Neural cell (in vitro differentiated cells): ENCODE results near the gene GATA1. TPM values are rescaled to one million over a fixed set of nuclear protein-coding genes. Genes with fewer than 3 reads are reported as not detected.
A peak's percentile ranks its signal among the peaks of the same experiment; 100 is the strongest.

Experiments
- H2AFZ ChIP-seq: fragments of 200-600, 300-800 bp; sonication (generic), shearing (Covaris generic); 2 replicates; pipeline ENCODE4 v1.6.0; 2014; ENCODE audit warnings: low read depth, mild to moderate bottlenecking, antibody characterized with exemption, low read length, moderate library complexity
- H3F3A ChIP-seq: fragments of 200-600 bp; shearing (Covaris generic); 2 replicates; pipeline ENCODE4 v1.6.1; 2016; ENCODE audit warnings: mild to moderate bottlenecking, moderate library complexity, mixed read lengths, antibody characterized with exemption, low read length; ENCODE audit not compliant: insufficient read depth, poor library complexity, severe bottlenecking
- H3K27ac ChIP-seq: fragments of 200-600, 300-800 bp; sonication (generic), shearing (Covaris generic); 2 replicates; pipeline ENCODE4 v1.5.1; 2014; ENCODE audit warnings: mild to moderate bottlenecking, low read length, moderate library complexity
- H3K27me3 ChIP-seq: fragments of 300-800, 200-600 bp; sonication (generic), shearing (Covaris generic); 2 replicates; pipeline ENCODE4 v1.6.0; 2014; ENCODE audit warnings: mild to moderate bottlenecking, low read depth, low read length, moderate library complexity; ENCODE audit not compliant: insufficient read depth
- H3K36me3 ChIP-seq: fragments of 300-800, 200-600 bp; sonication (generic), shearing (Covaris generic); 2 replicates; pipeline ENCODE4 v1.5.1; 2014; ENCODE audit warnings: mild to moderate bottlenecking, antibody characterized with exemption, low read length, moderate library complexity; ENCODE audit not compliant: insufficient read depth
- H3K4me2 ChIP-seq: fragments of 300-800, 200-600 bp; sonication (generic), shearing (Covaris generic); 2 replicates; pipeline ENCODE4 v1.6.0; 2014; ENCODE audit warnings: mild to moderate bottlenecking, low read length
- H3K4me3 ChIP-seq: fragments of 300-800, 200-600 bp; sonication (generic), shearing (Covaris generic); 2 replicates; pipeline ENCODE4 v1.5.1; 2014; ENCODE audit warnings: mild to moderate bottlenecking, low read length, moderate library complexity
- H3K79me2 ChIP-seq: fragments of 200-600 bp; shearing (Covaris generic); replicated peaks from 2 replicates; pipeline ENCODE4 v1.6.0; 2014; ENCODE audit warnings: mild to moderate bottlenecking, low read length, moderate library complexity; ENCODE audit not compliant: insufficient read depth
- H3K9ac ChIP-seq: fragments of 300-800, 200-600 bp; sonication (generic), shearing (Covaris generic); 2 replicates; pipeline ENCODE4 v1.6.1; 2016; ENCODE audit warnings: mild to moderate bottlenecking, low read length, mixed read lengths
- H3K9me2 ChIP-seq: fragments of 200-600 bp; shearing (Covaris generic); 2 replicates; pipeline ENCODE4 v1.6.1; 2016; ENCODE audit warnings: mild to moderate bottlenecking, low read length, mixed read lengths; ENCODE audit not compliant: insufficient read depth
- H3K9me3 ChIP-seq: fragments of 200-600, 300-800 bp; sonication (generic), shearing (Covaris generic); 2 replicates; pipeline ENCODE4 v1.6.1; 2016; ENCODE audit warnings: mild to moderate bottlenecking, mixed run types, low read length, moderate library complexity, mixed read lengths
- H4K20me1 ChIP-seq: fragments of 200-600 bp; shearing (Covaris generic); 2 replicates; pipeline ENCODE4 v1.6.1; 2016; ENCODE audit warnings: mild to moderate bottlenecking, mixed run types; ENCODE audit not compliant: insufficient read depth
- EP300 ChIP-seq: fragments of 450-650 bp; conservative IDR thresholded peaks from 2 replicates; pipeline ENCODE4 v1.6.1; 2014; ENCODE audit warnings: antibody characterized with exemption, mild to moderate bottlenecking, moderate library complexity; ENCODE audit not compliant: poor library complexity, severe bottlenecking
- EZH2 ChIP-seq: fragments of 200-600, 300-800 bp; shearing (Covaris generic), sonication (generic); IDR thresholded peaks from 2 replicates; pipeline ENCODE4 v1.6.1; 2014; ENCODE audit warnings: antibody characterized with exemption, low read length, borderline replicate concordance, mild to moderate bottlenecking; ENCODE audit not compliant: insufficient read depth, poor library complexity, severe bottlenecking
- MXI1 ChIP-seq: fragments of 450-650 bp; conservative IDR thresholded peaks from 2 replicates; pipeline ENCODE4 v1.6.1; 2014; ENCODE audit warnings: antibody characterized with exemption, mild to moderate bottlenecking; ENCODE audit not compliant: poor library complexity, severe bottlenecking
- POLR2AphosphoS5 ChIP-seq: IDR thresholded peaks from 2 replicates; pipeline ENCODE4 v1.6.1; 2012
- RAD21 ChIP-seq: fragments of 450-650 bp; conservative IDR thresholded peaks from 2 replicates; pipeline ENCODE4 v1.6.1; 2014; ENCODE audit warnings: antibody characterized with exemption, mild to moderate bottlenecking, moderate library complexity
- SMC3 ChIP-seq: fragments of 450-650 bp; conservative IDR thresholded peaks from 2 replicates; pipeline ENCODE4 v1.6.1; 2014; ENCODE audit warnings: antibody characterized with exemption, mild to moderate bottlenecking, moderate library complexity; ENCODE audit not compliant: poor library complexity
- TAF1 ChIP-seq: IDR thresholded peaks from 2 replicates; pipeline ENCODE4 v1.6.1; 2012; ENCODE audit warnings: low read depth
- polyA plus RNA-seq: library from polyadenylated mRNA; depleted of rRNA; stranded (reverse); fragments of >200 nt; gene quantifications from 2 replicates; pipeline ENCODE4 v1.2.3, GENCODE V29; 2014
- TF ChIP-seq, protein P1 (sequence below): IDR thresholded peaks from 2 replicates; pipeline ENCODE4 v1.6.1; 2012; ENCODE audit warnings: borderline replicate concordance
- TF ChIP-seq, protein P2 (sequence below): fragments of 450-650 bp; IDR thresholded peaks from 2 replicates; pipeline ENCODE4 v1.5.1; 2014; ENCODE audit warnings: antibody characterized with exemption, mild to moderate bottlenecking, moderate library complexity; ENCODE audit not compliant: poor library complexity, severe bottlenecking

The GATA1 gene
- polyA plus RNA-seq, 1 donor from 2014 or later = not detected

DNA sequence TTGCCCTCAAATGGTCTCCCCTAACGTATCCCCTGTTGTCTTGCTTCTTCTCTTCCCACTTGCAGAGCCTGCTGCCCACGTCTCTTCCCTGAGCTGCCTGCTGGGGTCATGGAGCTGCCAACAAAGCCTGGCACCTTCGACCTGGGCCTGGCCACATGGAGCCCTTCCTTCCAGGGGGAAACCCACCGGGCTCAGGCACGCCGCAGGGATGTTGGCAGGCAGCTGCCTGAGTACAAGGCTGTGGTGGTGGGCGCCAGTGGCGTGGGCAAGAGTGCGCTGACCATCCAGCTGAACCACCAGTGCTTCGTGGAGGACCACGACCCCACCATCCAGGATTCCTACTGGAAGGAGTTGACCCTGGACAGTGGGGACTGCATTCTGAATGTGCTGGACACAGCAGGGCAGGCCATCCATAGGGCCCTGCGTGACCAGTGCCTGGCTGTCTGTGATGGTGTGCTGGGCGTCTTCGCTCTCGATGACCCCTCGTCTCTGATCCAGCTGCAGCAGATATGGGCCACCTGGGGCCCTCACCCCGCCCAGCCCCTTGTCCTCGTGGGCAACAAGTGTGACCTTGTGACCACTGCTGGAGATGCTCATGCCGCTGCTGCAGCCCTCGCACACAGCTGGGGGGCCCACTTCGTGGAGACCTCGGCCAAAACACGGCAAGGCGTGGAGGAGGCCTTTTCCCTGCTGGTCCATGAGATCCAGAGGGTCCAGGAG is 42.8 kb downstream of the GATA1 start:
- Histone ChIP-seq H3K27ac (no peak overlapping the region), H3K9ac (no peak overlapping the region), H3K27me3 (peaks cover 12% of the 10 kb centered on the region), H2AFZ (no peak overlapping the region), H3K9me3 (no peaks in the 10 kb centered on the region), H3F3A (no peaks in the 10 kb centered on the region), H3K79me2 (peaks cover 20% of the 10 kb centered on the region), H4K20me1 (no peaks in the 10 kb centered on the region), H3K9me2 (no peaks in the 10 kb centered on the region), H3K4me2 (no peak overlapping the region), H3K4me3 (no peak overlapping the region), H3K36me3 (no peaks in the 10 kb centered on the region)
- TF ChIP-seq RAD21 (no peak), SMC3 (no peak), EZH2 (no peak), POLR2AphosphoS5 (no peak), MXI1 (no peak), TAF1 (no peak), EP300 (no peak)
- TF ChIP-seq, protein P1, sequence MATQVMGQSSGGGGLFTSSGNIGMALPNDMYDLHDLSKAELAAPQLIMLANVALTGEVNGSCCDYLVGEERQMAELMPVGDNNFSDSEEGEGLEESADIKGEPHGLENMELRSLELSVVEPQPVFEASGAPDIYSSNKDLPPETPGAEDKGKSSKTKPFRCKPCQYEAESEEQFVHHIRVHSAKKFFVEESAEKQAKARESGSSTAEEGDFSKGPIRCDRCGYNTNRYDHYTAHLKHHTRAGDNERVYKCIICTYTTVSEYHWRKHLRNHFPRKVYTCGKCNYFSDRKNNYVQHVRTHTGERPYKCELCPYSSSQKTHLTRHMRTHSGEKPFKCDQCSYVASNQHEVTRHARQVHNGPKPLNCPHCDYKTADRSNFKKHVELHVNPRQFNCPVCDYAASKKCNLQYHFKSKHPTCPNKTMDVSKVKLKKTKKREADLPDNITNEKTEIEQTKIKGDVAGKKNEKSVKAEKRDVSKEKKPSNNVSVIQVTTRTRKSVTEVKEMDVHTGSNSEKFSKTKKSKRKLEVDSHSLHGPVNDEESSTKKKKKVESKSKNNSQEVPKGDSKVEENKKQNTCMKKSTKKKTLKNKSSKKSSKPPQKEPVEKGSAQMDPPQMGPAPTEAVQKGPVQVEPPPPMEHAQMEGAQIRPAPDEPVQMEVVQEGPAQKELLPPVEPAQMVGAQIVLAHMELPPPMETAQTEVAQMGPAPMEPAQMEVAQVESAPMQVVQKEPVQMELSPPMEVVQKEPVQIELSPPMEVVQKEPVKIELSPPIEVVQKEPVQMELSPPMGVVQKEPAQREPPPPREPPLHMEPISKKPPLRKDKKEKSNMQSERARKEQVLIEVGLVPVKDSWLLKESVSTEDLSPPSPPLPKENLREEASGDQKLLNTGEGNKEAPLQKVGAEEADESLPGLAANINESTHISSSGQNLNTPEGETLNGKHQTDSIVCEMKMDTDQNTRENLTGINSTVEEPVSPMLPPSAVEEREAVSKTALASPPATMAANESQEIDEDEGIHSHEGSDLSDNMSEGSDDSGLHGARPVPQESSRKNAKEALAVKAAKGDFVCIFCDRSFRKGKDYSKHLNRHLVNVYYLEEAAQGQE = no peak
- TF ChIP-seq, protein P2, sequence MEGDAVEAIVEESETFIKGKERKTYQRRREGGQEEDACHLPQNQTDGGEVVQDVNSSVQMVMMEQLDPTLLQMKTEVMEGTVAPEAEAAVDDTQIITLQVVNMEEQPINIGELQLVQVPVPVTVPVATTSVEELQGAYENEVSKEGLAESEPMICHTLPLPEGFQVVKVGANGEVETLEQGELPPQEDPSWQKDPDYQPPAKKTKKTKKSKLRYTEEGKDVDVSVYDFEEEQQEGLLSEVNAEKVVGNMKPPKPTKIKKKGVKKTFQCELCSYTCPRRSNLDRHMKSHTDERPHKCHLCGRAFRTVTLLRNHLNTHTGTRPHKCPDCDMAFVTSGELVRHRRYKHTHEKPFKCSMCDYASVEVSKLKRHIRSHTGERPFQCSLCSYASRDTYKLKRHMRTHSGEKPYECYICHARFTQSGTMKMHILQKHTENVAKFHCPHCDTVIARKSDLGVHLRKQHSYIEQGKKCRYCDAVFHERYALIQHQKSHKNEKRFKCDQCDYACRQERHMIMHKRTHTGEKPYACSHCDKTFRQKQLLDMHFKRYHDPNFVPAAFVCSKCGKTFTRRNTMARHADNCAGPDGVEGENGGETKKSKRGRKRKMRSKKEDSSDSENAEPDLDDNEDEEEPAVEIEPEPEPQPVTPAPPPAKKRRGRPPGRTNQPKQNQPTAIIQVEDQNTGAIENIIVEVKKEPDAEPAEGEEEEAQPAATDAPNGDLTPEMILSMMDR = no peak

DNA sequence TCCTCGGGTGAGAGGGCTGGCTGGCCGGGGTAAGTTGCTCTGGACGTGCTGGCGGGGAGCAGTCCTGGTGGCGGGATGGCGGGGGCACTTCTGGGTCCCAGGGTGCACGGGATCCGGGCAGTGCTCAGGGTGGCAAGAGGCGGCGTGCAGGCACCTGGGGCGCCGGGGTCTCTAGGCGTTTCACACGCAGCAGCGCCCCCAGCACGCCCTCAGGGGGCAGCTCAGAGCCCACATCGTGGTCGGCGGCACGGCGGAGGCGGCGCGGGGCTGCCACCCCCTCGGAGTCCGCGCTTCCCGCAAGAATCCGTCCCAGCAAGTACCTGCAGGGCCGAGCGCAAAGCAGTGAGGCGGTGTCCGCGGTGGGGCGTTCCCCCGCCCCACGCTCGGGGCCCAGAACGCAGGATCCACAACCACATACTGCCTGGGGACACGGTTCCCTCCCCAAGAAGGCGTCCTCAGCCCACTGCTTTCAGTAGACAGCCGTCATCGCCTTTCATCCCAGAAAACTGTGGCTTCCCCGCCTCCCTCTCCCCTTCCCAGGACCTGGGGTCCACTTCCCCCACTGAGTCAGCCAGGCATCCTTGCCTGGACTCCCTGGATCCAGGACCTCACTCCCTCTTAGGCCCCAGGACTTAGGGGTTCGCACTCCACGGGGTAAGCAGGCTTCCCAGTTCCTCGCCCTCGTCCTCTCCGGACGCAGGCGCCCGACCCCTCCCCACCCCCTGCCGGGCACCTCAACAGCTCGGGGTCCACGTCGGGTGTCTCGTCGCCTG is 44.9 kb downstream of the GATA1 start:
- Histone ChIP-seq H3F3A (no peaks in the 10 kb centered on the region), H4K20me1 (no peaks in the 10 kb centered on the region), H3K36me3 (no peaks in the 10 kb centered on the region), H3K9me2 (no peaks in the 10 kb centered on the region), H3K9ac (peak overlapping the region; percentile 16), H3K27me3 (peaks cover 12% of the 10 kb centered on the region), H3K9me3 (no peaks in the 10 kb centered on the region), H3K79me2 (peaks cover 20% of the 10 kb centered on the region), H3K27ac (no peak overlapping the region), H3K4me2 (no peak overlapping the region), H2AFZ (no peak overlapping the region), H3K4me3 (peak overlapping the region; percentile 84)
- TF ChIP-seq EP300 = no peak
- no peak for TF ChIP-seq POLR2AphosphoS5
- no peak for TF ChIP-seq TAF1
- TF ChIP-seq, protein P2 = no peak
- TF ChIP-seq SMC3 = no peak
- no peak for TF ChIP-seq MXI1
- TF ChIP-seq RAD21 = no peak
- no peak for TF ChIP-seq EZH2
- TF ChIP-seq, protein P1 = no peak
